Rectal smooth muscle tissue (tissue), 1 donor: Measurements from ENCODE around the gene DGCR6L.
"Not testable (repeated sequence)": the region's sequence is repeated elsewhere in the genome, so short reads cannot be mapped to it uniquely, and the experiment has no call there.

Experiments
- H3K27ac ChIP-seq: one replicate; pipeline ENCODE4 v1.7.0; 2013; ENCODE audit warnings: low read depth, low read length, inconsistent platforms
- H3K27me3 ChIP-seq: one replicate; pipeline ENCODE4 v1.7.0; 2013; ENCODE audit warnings: low read length; ENCODE audit not compliant: control insufficient read depth, insufficient read depth
- H3K36me3 ChIP-seq: one replicate; pipeline ENCODE4 v1.7.0; 2013; ENCODE audit warnings: low read length; ENCODE audit not compliant: control insufficient read depth, insufficient read depth
- H3K4me1 ChIP-seq: one replicate; pipeline ENCODE4 v1.7.0; 2013; ENCODE audit warnings: low read length; ENCODE audit not compliant: control insufficient read depth, insufficient read depth
- H3K4me3 ChIP-seq: one replicate; pipeline ENCODE4 v1.7.0; 2013; ENCODE audit warnings: low read length
- H3K9ac ChIP-seq: one replicate; pipeline ENCODE4 v1.7.0; 2013; ENCODE audit warnings: low read length

Gene DGCR6L

DNA sequence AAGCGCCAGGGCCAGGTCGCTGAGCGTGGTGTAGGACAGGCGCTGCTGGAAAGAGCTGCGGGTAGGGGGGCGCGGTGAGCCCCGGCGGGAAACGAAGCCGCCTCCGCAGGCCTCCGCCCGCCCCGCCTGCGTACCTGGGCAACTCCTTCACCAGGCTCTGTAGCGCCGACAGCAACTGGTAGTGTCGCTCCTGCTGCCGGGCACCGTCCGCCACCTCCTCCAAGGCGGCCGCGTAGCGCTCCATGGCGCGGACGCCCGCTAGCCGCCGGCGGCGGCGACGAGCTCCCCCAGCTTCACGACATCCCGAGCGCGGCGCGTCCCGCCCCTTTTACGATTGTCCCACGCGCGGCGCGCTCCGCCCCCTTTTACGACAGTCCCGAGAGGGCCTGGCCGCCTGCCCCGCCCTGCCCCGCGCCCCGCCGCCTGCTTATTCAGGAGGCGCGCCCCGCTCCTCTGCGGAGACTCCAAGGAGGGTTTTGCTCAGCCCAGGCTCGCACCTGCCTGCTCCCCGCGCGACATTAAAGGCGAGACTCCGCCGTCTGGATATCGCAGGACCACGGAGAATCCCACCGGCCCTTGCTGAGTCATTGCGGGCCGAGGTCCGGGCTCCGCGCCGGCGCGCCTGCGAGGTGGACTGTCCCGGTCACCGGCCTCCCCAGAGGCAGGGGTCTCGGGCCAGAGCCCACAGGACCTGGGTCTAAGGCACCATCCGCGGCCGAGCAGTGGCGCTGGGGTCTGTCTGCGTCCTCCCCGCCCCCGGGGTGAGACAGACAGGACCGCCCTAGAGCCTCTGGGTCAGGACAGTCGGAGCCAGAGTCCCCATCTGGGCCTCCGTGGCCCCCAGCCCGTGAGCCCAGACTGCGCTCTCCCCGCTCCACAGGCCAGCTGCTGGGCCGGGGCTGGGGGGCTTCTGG, at the start of gene DGCR6L:
Gene DGCR6L, minus strand, starts transcription at position 316 of the 914 bp plus-strand sequence. Its CDS starts 72 bp downstream, at position 244.
- peak within 1 kb of the TSS; percentile 90 for H3K4me3 ChIP-seq
- peaks cover 10% of the 10 kb centered on the region for H3K4me1 ChIP-seq
- H3K27ac ChIP-seq = peak within 1 kb of the TSS; percentile 80
- no peaks in the 10 kb centered on the region for H3K27me3 ChIP-seq
- no peaks in the 10 kb centered on the region for H3K36me3 ChIP-seq
- H3K9ac ChIP-seq = peak within 1 kb of the TSS; percentile 61

- not testable (repeated sequence) for H3K9ac ChIP-seq, H3K27me3 ChIP-seq, H3K36me3 ChIP-seq, H3K27ac ChIP-seq, H3K4me1 ChIP-seq, H3K4me3 ChIP-seq
Measured at GRCh38 chr22:20368875-20369274, 49.0 kb upstream of the DGCR6L start.

DNA sequence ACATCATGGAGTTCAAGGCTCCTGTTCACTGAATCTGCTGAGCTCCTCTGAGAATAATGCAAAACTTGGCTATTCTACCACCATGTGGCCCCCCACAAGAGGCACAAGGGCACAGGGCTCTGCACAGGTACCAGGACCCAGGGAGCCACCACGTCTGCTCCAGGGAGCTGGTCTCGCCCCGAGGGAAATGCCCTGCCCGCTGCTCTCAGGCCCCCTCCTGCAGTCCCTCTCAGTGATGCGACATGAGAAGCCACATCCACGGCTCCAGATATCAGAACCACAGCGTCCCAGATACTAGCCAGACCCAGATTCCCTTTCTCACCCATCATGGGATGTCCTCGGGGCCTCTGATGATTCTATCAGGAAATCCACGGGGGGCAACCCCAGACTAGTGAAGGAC, 47.0 kb upstream of the DGCR6L start:
- not testable (repeated sequence) for H3K9ac ChIP-seq, H3K36me3 ChIP-seq, H3K27ac ChIP-seq, H3K27me3 ChIP-seq, H3K4me3 ChIP-seq, H3K4me1 ChIP-seq

DNA sequence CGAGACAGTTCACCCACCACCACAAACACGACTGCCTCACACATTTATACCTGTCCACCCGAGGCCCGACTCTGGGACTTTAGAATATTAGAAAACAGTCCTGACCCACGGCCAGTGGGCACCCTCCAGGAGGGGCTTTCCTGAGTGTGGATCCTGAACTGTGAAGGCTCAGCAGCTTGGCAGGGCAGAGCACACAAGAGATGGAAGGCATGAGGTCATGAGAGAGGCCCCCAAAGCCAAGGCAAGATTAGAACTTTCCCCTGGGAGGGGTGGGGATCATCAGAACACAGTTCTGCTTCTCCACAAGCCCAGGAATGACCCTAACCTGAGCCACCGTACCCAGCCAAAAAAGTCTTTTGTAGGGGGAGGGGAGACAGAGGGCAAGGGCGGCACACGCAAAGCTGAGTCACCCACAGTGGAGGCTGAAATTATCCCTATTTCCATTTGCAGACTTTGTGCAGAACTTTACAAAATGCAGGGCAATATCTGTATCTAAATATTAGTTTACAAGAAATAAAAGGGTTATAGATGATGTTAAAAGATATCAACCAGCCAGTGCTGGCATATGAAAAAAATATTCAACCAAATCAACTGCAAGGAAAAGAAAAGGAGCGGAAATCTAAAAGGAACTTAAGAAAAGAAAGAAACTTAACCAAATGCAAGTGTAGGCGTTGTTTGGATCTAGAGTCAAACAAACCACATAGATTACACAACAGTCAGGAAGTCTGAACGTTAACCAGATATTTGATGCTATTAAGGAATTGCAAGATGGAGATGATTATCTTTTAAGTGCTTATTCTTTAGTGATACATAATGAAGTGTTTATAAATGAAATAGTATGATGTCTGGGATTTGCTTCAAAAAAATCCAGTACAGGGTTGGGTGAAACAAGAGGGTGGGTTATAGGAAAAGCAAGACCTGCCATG, 44.7 kb upstream of the DGCR6L start:
- not testable (repeated sequence) for H3K9ac ChIP-seq, H3K27ac ChIP-seq, H3K36me3 ChIP-seq, H3K27me3 ChIP-seq, H3K4me1 ChIP-seq, H3K4me3 ChIP-seq

DNA sequence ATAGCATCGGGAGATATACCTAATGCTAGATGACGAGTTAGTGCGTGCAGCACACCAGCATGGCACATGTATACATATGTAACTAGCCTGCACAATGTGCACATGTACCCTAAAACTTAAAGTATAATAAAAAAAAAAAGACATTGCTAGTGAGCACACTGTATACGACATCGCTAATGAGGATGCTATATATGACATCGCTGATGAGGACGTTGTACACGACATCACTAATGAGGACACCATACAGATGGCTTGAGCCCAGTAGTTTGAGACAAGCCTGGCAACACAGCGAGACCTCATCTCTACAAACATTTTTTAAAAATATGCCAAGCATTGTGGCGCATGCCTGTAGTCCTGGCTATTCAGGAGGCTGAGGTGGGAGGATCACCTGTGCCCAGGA, 42.5 kb upstream of the DGCR6L start:
- H3K9ac ChIP-seq, H3K27ac ChIP-seq, H3K4me1 ChIP-seq, H3K27me3 ChIP-seq, H3K36me3 ChIP-seq, H3K4me3 ChIP-seq: not testable (repeated sequence)

DNA sequence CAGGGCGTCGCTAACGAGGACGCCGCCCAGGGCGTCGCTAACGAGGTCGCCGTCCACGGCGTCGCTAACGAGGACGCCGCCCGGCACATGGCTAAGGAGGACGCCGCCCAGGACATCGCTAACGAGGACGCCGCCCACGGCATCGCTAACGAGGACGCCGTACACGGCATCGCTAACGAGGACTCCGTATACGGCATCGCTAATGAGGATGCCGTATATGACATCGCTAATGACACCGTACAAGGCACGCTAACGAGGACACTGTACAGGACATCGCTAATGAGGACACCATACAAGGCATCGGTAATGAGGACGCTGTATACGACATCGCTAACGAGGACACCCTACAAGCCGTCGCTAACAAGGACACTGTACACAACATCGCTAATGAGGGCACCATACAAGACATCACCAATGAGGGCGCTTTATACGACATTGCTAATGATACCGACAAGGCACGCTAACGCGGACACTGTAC, 41.9 kb upstream of the DGCR6L start:
- H3K9ac ChIP-seq, H3K27me3 ChIP-seq, H3K36me3 ChIP-seq, H3K4me3 ChIP-seq, H3K4me1 ChIP-seq, H3K27ac ChIP-seq: not testable (repeated sequence)

- not testable (repeated sequence) for H3K9ac ChIP-seq, H3K36me3 ChIP-seq, H3K4me1 ChIP-seq, H3K27ac ChIP-seq, H3K4me3 ChIP-seq, H3K27me3 ChIP-seq
Measured at GRCh38 chr22:20360866-20361751, 41.2 kb upstream of the DGCR6L start.

DNA sequence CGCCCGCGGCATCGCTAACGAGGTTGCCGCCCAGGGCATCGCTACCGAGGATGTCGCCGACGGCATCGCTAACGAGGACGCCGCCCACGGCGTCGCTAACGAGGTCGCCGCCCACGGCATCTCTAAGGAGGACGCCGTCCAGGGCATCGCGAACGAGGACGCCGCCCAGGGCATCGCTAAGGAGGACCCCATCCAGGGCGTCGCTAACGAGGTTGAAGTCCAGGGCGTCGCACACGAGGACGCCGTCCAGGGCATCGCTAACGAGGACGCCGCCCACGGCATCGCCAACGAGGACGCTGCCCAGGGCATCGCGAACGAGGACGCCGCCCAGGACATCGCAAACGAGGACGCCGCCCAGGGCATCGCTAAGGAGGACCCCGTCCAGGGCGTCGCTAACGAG, 40.4 kb upstream of the DGCR6L start:
- not testable (repeated sequence) for H3K4me1 ChIP-seq, H3K36me3 ChIP-seq

DNA sequence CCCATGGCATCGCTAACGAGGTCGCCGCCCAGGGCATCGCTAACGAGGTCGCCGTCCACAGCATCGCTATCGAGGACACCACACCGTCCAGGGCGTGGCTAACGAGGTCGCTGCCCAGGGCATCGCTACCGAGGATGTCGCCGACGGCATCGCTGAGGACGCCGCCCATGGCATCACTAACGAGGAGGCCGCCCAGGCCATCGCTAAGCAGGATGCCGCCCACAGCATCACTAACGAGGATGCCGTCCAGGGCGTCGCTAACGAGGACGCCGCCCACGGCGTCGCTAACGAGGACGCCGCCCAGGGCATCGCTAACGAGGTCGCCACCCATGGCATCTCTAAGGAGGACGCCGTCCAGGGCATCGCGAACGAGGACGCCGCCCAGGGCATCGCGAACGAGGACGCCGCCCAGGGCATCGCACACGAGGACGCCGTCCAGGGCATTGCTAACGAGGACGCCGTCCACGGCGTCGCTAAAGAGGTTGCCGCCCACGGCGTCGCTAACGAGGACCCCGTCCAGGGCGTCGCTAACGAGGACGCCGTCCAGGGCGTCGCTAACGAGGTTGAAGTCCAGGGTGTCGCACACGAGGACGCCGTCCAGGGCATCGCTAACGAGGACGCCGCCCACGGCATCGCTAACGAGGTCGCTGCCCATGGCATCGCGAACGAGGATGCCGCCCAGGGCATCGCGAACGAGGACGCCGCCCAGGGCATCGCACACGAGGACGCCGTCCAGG, 38.8 kb upstream of the DGCR6L start:
- H3K27ac ChIP-seq, H3K27me3 ChIP-seq, H3K36me3 ChIP-seq, H3K4me3 ChIP-seq, H3K4me1 ChIP-seq, H3K9ac ChIP-seq: not testable (repeated sequence)

More for the DNA sequence above, 40.4 kb upstream of the DGCR6L start:
- H3K4me3 ChIP-seq, H3K27me3 ChIP-seq, H3K9ac ChIP-seq, H3K27ac ChIP-seq: not testable (repeated sequence)

DNA sequence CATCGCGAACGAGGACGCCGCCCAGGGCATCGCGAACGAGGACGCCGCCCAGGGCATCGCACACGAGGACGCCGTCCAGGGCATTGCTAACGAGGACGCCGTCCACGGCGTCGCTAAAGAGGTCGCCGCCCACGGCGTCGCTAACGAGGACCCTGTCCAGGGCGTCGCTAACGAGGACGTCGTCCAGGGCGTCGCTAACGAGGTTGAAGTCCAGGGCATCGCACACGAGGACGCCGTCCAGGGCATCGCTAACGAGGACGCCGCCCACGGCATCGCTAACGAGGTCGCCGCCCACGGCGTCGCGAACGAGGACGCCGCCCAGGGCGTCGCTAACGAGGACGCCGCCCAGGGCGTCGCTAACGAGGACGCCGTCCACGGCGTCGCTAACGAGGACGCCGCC, 38.1 kb upstream of the DGCR6L start:
- H3K27ac ChIP-seq, H3K4me1 ChIP-seq, H3K36me3 ChIP-seq, H3K9ac ChIP-seq, H3K4me3 ChIP-seq, H3K27me3 ChIP-seq: not testable (repeated sequence)

GRCh38 chr22:20356906-20357305, 37.0 kb upstream of the DGCR6L start:
- H3K9ac ChIP-seq, H3K27me3 ChIP-seq, H3K36me3 ChIP-seq, H3K27ac ChIP-seq, H3K4me3 ChIP-seq, H3K4me1 ChIP-seq: not testable (repeated sequence)
